Measurements from ENCODE around the gene FILIP1L.

FILIP1L gene

GRCh38 chr3:99873269-99874102 is 240.8 kb downstream of the FILIP1L start:
- DNase-seq (ENCODE audit: extremely low read depth in 1 of 2, low read depth in 1 of 2), result no peak

DNA sequence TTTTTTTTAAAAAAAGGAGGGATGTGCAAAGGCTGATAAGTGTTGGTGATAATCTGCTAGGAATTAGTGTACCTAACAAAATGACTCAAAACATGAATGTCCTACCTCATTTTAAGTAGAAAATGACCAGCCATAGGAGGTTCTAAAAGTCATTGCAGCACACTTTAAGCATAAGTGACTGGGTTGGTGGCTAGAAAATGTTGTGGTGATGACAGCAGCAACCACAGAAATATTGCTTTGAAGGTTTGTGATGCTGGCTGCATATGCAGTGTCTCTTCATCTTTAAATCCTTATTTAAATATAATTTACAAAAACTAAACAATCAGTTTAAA is 241.4 kb downstream of the FILIP1L start:
- no peak for DNase-seq (ENCODE audit: extremely low read depth in 1 of 2, low read depth in 1 of 2)

DNA sequence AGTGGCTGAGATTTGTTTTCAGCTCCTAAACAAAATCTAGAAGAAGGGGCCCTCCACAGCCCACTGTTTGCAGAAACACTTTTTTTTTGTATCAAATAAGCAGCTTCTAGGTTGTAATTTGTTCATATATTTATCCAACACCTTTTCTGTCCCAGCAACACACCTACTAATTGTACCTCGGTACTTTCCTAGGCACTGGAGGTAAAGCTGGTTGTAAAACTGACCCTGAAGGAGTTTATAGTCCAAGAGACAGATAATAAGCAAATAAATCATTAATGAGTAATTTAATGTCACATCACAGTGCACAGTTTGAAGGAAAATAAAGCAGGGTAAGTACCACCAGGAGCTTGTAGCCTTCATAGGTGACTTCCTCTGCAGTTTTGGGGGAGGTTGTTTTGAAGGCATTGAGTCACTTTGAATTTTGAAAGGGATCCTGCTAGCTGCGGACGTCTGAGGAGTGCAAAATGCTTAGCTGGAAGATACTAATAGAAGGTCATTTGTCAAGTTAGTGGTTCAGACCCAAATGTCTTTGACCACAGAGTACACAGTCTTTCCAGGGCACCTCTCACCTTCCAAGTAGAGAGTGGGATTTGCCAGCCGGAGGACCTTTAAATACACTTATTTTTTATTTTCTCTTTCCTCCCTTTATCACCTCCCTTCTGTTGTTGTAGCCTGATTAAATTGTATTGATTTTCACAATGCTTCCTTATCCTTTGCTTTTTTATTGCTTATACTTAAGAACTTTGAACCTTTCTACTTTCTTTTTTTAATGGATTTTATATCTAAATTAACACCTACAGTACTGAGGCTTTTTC is 242.9 kb downstream of the FILIP1L start:
- DNase-seq (ENCODE audit: extremely low read depth in 1 of 2, low read depth in 1 of 2), result no peak

GRCh38 chr3:99870712-99871111 is 243.6 kb downstream of the FILIP1L start:
- DNase-seq (ENCODE audit: extremely low read depth in 1 of 2, low read depth in 1 of 2), result no peak

GRCh38 chr3:99869621-99870020 is 244.7 kb downstream of the FILIP1L start:
- DNase-seq (ENCODE audit: extremely low read depth in 1 of 2, low read depth in 1 of 2), result no peak

DNA sequence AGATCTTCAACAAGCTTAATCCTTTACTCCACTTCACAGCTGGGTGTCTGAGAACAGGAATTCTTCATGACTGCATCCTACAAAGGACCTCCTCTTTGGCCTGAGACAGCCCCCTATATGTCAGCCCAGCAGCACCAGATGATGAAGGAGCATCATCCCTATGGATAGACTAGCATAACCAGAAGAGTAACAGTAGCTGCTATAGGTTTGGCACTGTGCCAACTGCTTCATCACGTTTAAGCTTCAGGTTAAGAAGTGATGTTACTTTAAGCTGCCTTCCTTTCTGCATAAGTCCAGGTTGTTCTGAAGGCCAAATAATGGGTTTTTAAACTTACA is 246.0 kb downstream of the FILIP1L start:
- DNase-seq (ENCODE audit: extremely low read depth in 1 of 2, low read depth in 1 of 2), result no peak

GRCh38 chr3:99867594-99868310 is 246.5 kb downstream of the FILIP1L start:
- DNase-seq (ENCODE audit: extremely low read depth in 1 of 2, low read depth in 1 of 2), result no peak

DNA sequence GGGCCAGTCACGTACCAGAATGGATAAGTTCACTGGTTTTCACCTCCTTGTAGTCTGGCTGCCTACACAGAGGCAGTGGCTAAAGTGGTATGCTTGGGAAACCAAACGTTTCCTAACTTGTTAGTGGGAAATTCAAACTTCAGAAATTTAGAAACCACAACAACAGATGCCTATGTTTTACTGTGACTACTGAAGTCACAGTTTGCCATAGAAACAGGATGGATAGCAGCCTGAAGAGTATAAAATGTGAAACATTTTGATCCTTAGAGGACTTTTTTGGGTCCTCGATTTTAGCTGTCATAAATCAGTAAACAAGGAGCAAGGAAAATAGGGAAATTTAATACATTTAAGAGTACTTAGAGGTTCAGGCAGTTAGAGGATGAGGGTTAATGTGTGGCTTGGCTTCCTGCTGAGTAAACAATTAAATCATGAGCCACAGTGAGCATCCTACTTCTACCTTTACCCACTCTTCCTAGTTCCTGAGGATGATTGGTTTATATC is 248.0 kb downstream of the FILIP1L start:
- DNase-seq (ENCODE audit: extremely low read depth in 1 of 2, low read depth in 1 of 2), result no peak

- DNase-seq (ENCODE audit: extremely low read depth in 1 of 2, low read depth in 1 of 2), result no peak
Observed at GRCh38 chr3:99865321-99865720, 249.0 kb downstream of the FILIP1L start.

GRCh38 chr3:99864289-99864688 is 250.0 kb downstream of the FILIP1L start:
- DNase-seq (ENCODE audit: extremely low read depth in 1 of 2, low read depth in 1 of 2), result no peak

DNA sequence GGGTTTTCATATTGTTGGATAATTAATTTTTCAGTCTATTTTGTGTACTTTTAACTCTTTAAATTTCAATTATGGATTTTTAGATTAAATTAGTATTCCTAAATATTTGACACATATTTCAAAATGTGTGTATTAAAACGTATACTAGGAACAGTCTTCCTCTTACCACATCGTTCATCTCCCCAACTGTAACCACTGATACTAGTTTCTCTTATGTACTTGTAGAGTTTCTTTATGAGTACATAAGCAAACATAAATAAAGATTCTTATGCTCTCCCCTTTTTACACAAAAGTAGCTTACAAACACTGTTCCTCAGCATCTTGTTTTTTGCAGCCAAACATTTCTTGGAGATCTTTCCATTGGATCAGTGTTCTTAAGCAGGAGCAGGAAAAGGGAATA is 250.7 kb downstream of the FILIP1L start:
- no peak for DNase-seq (ENCODE audit: extremely low read depth in 1 of 2, low read depth in 1 of 2)

GRCh38 chr3:99863002-99863401 is 251.3 kb downstream of the FILIP1L start:
- no peak for DNase-seq (ENCODE audit: extremely low read depth in 1 of 2, low read depth in 1 of 2)

DNA sequence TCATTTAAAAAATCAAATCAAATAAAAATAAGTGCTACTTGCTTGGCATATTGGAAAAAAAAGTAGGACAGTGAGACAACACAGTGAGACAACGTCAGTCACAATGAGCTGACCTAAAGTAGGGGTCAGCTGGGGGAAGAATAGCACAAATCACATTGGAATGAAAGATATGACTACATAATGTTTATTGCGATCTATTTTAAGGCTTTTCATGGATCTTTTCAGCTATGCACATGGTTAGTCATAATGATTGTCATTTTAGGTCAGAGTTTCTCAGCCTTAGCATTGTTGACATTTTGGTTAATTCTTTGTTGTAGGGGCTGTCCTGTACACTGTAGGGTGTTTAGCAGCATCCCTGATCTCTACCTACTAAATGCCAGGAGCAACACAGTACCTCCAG is 252.1 kb downstream of the FILIP1L start:
- no peak for DNase-seq (ENCODE audit: extremely low read depth in 1 of 2, low read depth in 1 of 2)

GRCh38 chr3:99861216-99861615 is 253.1 kb downstream of the FILIP1L start:
- no peak for DNase-seq (ENCODE audit: extremely low read depth in 1 of 2, low read depth in 1 of 2)

- no peak for DNase-seq (ENCODE audit: extremely low read depth in 1 of 2, low read depth in 1 of 2)
Observed at GRCh38 chr3:99859825-99860224, 254.5 kb downstream of the FILIP1L start.

GRCh38 chr3:99858469-99858868 is 255.8 kb downstream of the FILIP1L start:
- DNase-seq (ENCODE audit: extremely low read depth in 1 of 2, low read depth in 1 of 2), result no peak

- DNase-seq (ENCODE audit: extremely low read depth in 1 of 2, low read depth in 1 of 2), result no peak
Observed at GRCh38 chr3:99857278-99857677, 257.0 kb downstream of the FILIP1L start.

DNA sequence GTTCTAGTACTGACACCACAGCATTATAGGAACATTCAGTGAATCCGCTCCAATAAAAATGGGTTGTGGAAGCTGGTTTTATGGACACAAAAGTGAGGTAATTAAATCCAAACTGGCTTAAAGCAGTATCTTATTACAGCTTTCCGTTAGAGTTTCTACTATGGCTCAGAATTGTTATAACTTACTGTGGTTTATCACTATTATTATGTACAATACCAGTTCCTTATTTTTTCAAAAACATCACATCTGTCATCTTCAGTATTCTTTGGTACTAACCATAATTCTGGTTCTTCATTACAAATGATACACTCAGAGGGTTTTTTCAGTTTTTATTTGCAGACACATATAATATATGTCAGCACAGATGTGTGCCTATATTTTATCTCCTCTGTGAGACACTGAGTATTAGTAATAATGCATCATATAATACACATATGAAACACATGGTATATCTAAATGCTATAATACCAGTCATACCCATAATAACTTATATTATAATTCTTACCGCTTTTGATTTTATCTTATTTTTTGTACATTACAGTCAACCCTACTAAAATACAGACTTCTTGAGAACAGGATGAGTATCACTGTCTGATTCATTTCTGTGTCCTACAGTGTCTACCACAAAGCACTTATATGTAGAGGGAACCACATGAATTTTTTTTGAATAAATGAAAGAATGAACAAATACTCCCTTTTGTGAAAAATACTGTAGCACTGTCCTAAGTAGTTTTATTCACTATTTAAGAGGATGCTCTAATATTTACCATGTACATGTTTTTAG is 257.7 kb downstream of the FILIP1L start:
- DNase-seq (ENCODE audit: extremely low read depth in 1 of 2, low read depth in 1 of 2), result no peak

- DNase-seq (ENCODE audit: extremely low read depth in 1 of 2, low read depth in 1 of 2), result no peak
Observed at GRCh38 chr3:99855900-99856299, 258.4 kb downstream of the FILIP1L start.

GRCh38 chr3:99854756-99855298 is 259.5 kb downstream of the FILIP1L start:
- DNase-seq (ENCODE audit: extremely low read depth in 1 of 2, low read depth in 1 of 2), result no peak
